Measurements from ENCODE around the gene MTCL3.

The MTCL3 gene

GRCh38 chr6:127423921-127424320 is 95.2 kb downstream of the MTCL3 start:
- peak in 2 of 4 experiments; percentile 56 to 62 for DNase-seq

All from suppressor macrophage (primary cell).